ENCODE measurements around the gene RLBP1. TPM values are rescaled to one million over a fixed set of nuclear protein-coding genes. Genes with fewer than 3 reads are reported as not detected.

Gene RLBP1
- total and polyA plus RNA-seq, 4 experiments from 2014 or later = not detected

GRCh38 chr15:89225588-89225987, 4.2 kb upstream of the RLBP1 start:
- POLR2A ChIA-PET (ENCODE audit: partially characterized antibody) = no interaction called here
- H3K9me3 ChIP-seq (ENCODE audit: control insufficient read depth in 1 of 2, low read length in 2 of 2) = no peaks in the 10 kb centered on the region
- no peak overlapping the region for H3K27ac Mint-ChIP-seq
- CTCF ChIA-PET (ENCODE audit: partially characterized antibody) = no interaction called here
- no peaks in the 10 kb centered on the region for H3K4me1 ChIP-seq (ENCODE audit: insufficient read depth, low read length)
- no peaks in the 10 kb centered on the region for H3K27me3 ChIP-seq (ENCODE audit: insufficient read depth, low read length)
- no peak overlapping the region for H3K4me3 ChIP-seq (ENCODE audit: low read length in 2 of 2)
- H3K27ac ChIP-seq (ENCODE audit: low read depth, low read length) = no peak overlapping the region
- no peaks in the 10 kb centered on the region for H3K36me3 Mint-ChIP-seq
- H3K4me1 Mint-ChIP-seq = no peaks in the 10 kb centered on the region
- no peak for DNase-seq
- no peaks in the 10 kb centered on the region for H3K36me3 ChIP-seq (ENCODE audit: insufficient read depth, low read length)
- intact Hi-C loops (cut with micrococcal nuclease) = no loop called here
- H3K27me3 Mint-ChIP-seq = peaks cover 4 to 6% of the 10 kb centered on the region in 2 donors
- no peak overlapping the region for H3K4me3 Mint-ChIP-seq
- peaks cover 0 to 1% (median 0%) of the 10 kb centered on the region in 8 donors for H3K9me3 Mint-ChIP-seq

- Mint-ChIP-seq H3K9me3 (no peaks in the 10 kb centered on the region), H3K27ac (no peak overlapping the region), H3K4me3 (no peak overlapping the region), H3K36me3 (no peaks in the 10 kb centered on the region), H3K27me3 (peaks cover 0 to 4% of the 10 kb centered on the region in 2 donors), H3K4me1 (no peaks in the 10 kb centered on the region)
- no peaks in the 10 kb centered on the region for H3K9me3 ChIP-seq (ENCODE audit: control insufficient read depth in 1 of 2, low read length in 2 of 2)
- CTCF ChIA-PET (ENCODE audit: partially characterized antibody) = interaction anchor here (2.8 kb wide), 1 partner anchor 12 kb away, joined by 18 read pairs; no protein-coding TSS in a partner anchor
- DNase-seq = no peak
- no peaks in the 10 kb centered on the region for H3K27me3 ChIP-seq (ENCODE audit: insufficient read depth, low read length)
- no peak overlapping the region for H3K27ac ChIP-seq (ENCODE audit: low read depth, low read length)
- H3K4me3 ChIP-seq (ENCODE audit: low read length in 2 of 2) = no peak overlapping the region
- H3K36me3 ChIP-seq (ENCODE audit: insufficient read depth, low read length) = no peaks in the 10 kb centered on the region
- POLR2A ChIA-PET (ENCODE audit: partially characterized antibody) = interaction anchor here (1.1 kb wide), 1 partner anchor 18 kb away, joined by 3 read pairs; no protein-coding TSS in a partner anchor
- intact Hi-C loops (cut with micrococcal nuclease) = no loop called here
- no peaks in the 10 kb centered on the region for H3K4me1 ChIP-seq (ENCODE audit: insufficient read depth, low read length)
Measured at GRCh38 chr15:89218531-89218930, 2.8 kb downstream of the RLBP1 start.

GRCh38 chr15:89217686-89218376, 3.5 kb downstream of the RLBP1 start:
- Mint-ChIP-seq H3K36me3 (no peaks in the 10 kb centered on the region), H3K4me1 (no peaks in the 10 kb centered on the region), H3K27ac (no peak overlapping the region), H3K9me3 (no peaks in the 10 kb centered on the region), H3K27me3 (peaks cover 0 to 4% of the 10 kb centered on the region in 2 donors), H3K4me3 (no peak overlapping the region)
- Histone ChIP-seq H3K36me3 (ENCODE audit: insufficient read depth, low read length) (no peaks in the 10 kb centered on the region), H3K4me1 (ENCODE audit: insufficient read depth, low read length) (no peaks in the 10 kb centered on the region), H3K27ac (ENCODE audit: low read depth, low read length) (no peak overlapping the region), H3K9me3 (ENCODE audit: control insufficient read depth in 1 of 2, low read length in 2 of 2) (no peaks in the 10 kb centered on the region), H3K4me3 (ENCODE audit: low read length in 2 of 2) (no peak overlapping the region), H3K27me3 (ENCODE audit: insufficient read depth, low read length) (no peaks in the 10 kb centered on the region)
- ChIA-PET POLR2A (ENCODE audit: partially characterized antibody) (interaction anchor here (1.1 kb wide), 1 partner anchor 19 kb away, joined by 3 read pairs; no protein-coding TSS in a partner anchor), CTCF (ENCODE audit: partially characterized antibody) (interaction anchor here (2.8 kb wide), 1 partner anchor 12 kb away, joined by 18 read pairs; no protein-coding TSS in a partner anchor)
- intact Hi-C loops (cut with micrococcal nuclease) = no loop called here
- no peak for DNase-seq

GRCh38 chr15:89217031-89217430, 4.3 kb downstream of the RLBP1 start:
- Mint-ChIP-seq H3K9me3 (no peaks in the 10 kb centered on the region), H3K27ac (no peak overlapping the region), H3K36me3 (no peaks in the 10 kb centered on the region), H3K4me3 (no peak overlapping the region), H3K27me3 (no peaks in the 10 kb centered on the region), H3K4me1 (no peaks in the 10 kb centered on the region)
- POLR2A ChIA-PET (ENCODE audit: partially characterized antibody) = no interaction called here
- Histone ChIP-seq H3K27ac (ENCODE audit: low read depth, low read length) (no peak overlapping the region), H3K36me3 (ENCODE audit: insufficient read depth, low read length) (no peaks in the 10 kb centered on the region), H3K27me3 (ENCODE audit: insufficient read depth, low read length) (no peaks in the 10 kb centered on the region), H3K9me3 (ENCODE audit: control insufficient read depth in 1 of 2, low read length in 2 of 2) (no peaks in the 10 kb centered on the region), H3K4me3 (ENCODE audit: low read length in 2 of 2) (no peak overlapping the region), H3K4me1 (ENCODE audit: insufficient read depth, low read length) (no peaks in the 10 kb centered on the region)
- intact Hi-C loops (cut with micrococcal nuclease) = no loop called here
- DNase-seq = no peak
- CTCF ChIA-PET (ENCODE audit: partially characterized antibody) = interaction anchor here (2.8 kb wide), 1 partner anchor 11 kb away, joined by 18 read pairs; no protein-coding TSS in a partner anchor

- no peaks in the 10 kb centered on the region for H3K4me1 Mint-ChIP-seq
- intact Hi-C loops (cut with micrococcal nuclease) = no loop called here
- H3K9me3 Mint-ChIP-seq = no peaks in the 10 kb centered on the region
- Histone ChIP-seq H3K36me3 (ENCODE audit: insufficient read depth, low read length) (no peaks in the 10 kb centered on the region), H3K27ac (ENCODE audit: low read depth, low read length) (no peak overlapping the region), H3K4me3 (ENCODE audit: low read length in 2 of 2) (no peak overlapping the region), H3K27me3 (ENCODE audit: insufficient read depth, low read length) (no peaks in the 10 kb centered on the region), H3K4me1 (ENCODE audit: insufficient read depth, low read length) (no peaks in the 10 kb centered on the region), H3K9me3 (ENCODE audit: control insufficient read depth in 1 of 2, low read length in 2 of 2) (no peaks in the 10 kb centered on the region)
- H3K27ac Mint-ChIP-seq = no peak overlapping the region
- ChIA-PET CTCF (ENCODE audit: partially characterized antibody) (interaction anchor here (1.8 kb wide), 1 partner anchor 10 kb away, joined by 11 read pairs; no protein-coding TSS in a partner anchor), POLR2A (ENCODE audit: partially characterized antibody) (no interaction called here)
- H3K27me3 Mint-ChIP-seq = no peaks in the 10 kb centered on the region
- H3K36me3 Mint-ChIP-seq = no peaks in the 10 kb centered on the region
- no peak for DNase-seq
- no peak overlapping the region for H3K4me3 Mint-ChIP-seq
Measured at GRCh38 chr15:89215627-89216026, 5.8 kb downstream of the RLBP1 start.

GRCh38 chr15:89211678-89212170, 9.7 kb downstream of the RLBP1 start:
- H3K27me3 ChIP-seq (ENCODE audit: insufficient read depth, low read length) = no peaks in the 10 kb centered on the region
- POLR2A ChIA-PET (ENCODE audit: partially characterized antibody) = no interaction called here
- H3K4me1 ChIP-seq (ENCODE audit: insufficient read depth, low read length) = peaks cover 4% of the 10 kb centered on the region
- no peak overlapping the region for H3K27ac ChIP-seq (ENCODE audit: low read depth, low read length)
- Mint-ChIP-seq H3K36me3 (no peaks in the 10 kb centered on the region), H3K27ac (no peak overlapping the region), H3K4me3 (no peak overlapping the region), H3K9me3 (no peaks in the 10 kb centered on the region), H3K27me3 (peaks cover 0 to 2% of the 10 kb centered on the region in 2 donors), H3K4me1 (peaks cover 3 to 10% (median 4%) of the 10 kb centered on the region in 4 donors)
- CTCF ChIA-PET (ENCODE audit: partially characterized antibody) = no interaction called here
- H3K4me3 ChIP-seq (ENCODE audit: low read length in 2 of 2) = no peak overlapping the region
- intact Hi-C loops (cut with micrococcal nuclease) = no loop called here
- DNase-seq = no peak
- no peaks in the 10 kb centered on the region for H3K36me3 ChIP-seq (ENCODE audit: insufficient read depth, low read length)
- no peaks in the 10 kb centered on the region for H3K9me3 ChIP-seq (ENCODE audit: control insufficient read depth in 1 of 2, low read length in 2 of 2)

- Mint-ChIP-seq H3K4me1 (peaks cover 13 to 30% (median 17%) of the 10 kb centered on the region in 4 donors), H3K9me3 (peaks cover 0 to 3% (median 0%) of the 10 kb centered on the region in 8 donors), H3K27me3 (peaks cover 0 to 2% of the 10 kb centered on the region in 2 donors), H3K27ac (no peak overlapping the region), H3K36me3 (no peaks in the 10 kb centered on the region), H3K4me3 (no peak overlapping the region)
- POLR2A ChIA-PET (ENCODE audit: partially characterized antibody) = no interaction called here
- no peak for DNase-seq
- H3K27me3 ChIP-seq (ENCODE audit: insufficient read depth, low read length) = no peaks in the 10 kb centered on the region
- H3K4me3 ChIP-seq (ENCODE audit: low read length in 2 of 2) = no peak overlapping the region
- intact Hi-C loops (cut with micrococcal nuclease) = loop anchor here (10.0 kb wide), 1 partner anchor 126 kb away; the partner anchor contains the start of gene POLG
- peaks cover 16% of the 10 kb centered on the region for H3K4me1 ChIP-seq (ENCODE audit: insufficient read depth, low read length)
- CTCF ChIA-PET (ENCODE audit: partially characterized antibody) = interaction anchor here (0.7 to 1.8 kb wide), 2 partner anchors 31 to 738 kb away, joined by 3 to 6 read pairs; no protein-coding TSS in a partner anchor
- no peak overlapping the region for H3K27ac ChIP-seq (ENCODE audit: low read depth, low read length)
- no peaks in the 10 kb centered on the region for H3K9me3 ChIP-seq (ENCODE audit: control insufficient read depth in 1 of 2, low read length in 2 of 2)
- H3K36me3 ChIP-seq (ENCODE audit: insufficient read depth, low read length) = no peaks in the 10 kb centered on the region
Measured at GRCh38 chr15:89209057-89209456, 12.3 kb downstream of the RLBP1 start.

Data from CD4-positive, alpha-beta memory T cell (primary cell).